NCI-H446 treated with DMSO at 0.1 percent for 48 hours (cell line): ENCODE measurements around the gene DOHH.
"Not testable (repeated sequence)": the region's sequence is repeated elsewhere in the genome, so short reads cannot be mapped to it uniquely, and the experiment has no call there.

Source experiments
- DNase-seq: peaks from one replicate; lab custom pipeline; 2025; lab: John Stamatoyannopoulos, UW

DOHH gene

DNA sequence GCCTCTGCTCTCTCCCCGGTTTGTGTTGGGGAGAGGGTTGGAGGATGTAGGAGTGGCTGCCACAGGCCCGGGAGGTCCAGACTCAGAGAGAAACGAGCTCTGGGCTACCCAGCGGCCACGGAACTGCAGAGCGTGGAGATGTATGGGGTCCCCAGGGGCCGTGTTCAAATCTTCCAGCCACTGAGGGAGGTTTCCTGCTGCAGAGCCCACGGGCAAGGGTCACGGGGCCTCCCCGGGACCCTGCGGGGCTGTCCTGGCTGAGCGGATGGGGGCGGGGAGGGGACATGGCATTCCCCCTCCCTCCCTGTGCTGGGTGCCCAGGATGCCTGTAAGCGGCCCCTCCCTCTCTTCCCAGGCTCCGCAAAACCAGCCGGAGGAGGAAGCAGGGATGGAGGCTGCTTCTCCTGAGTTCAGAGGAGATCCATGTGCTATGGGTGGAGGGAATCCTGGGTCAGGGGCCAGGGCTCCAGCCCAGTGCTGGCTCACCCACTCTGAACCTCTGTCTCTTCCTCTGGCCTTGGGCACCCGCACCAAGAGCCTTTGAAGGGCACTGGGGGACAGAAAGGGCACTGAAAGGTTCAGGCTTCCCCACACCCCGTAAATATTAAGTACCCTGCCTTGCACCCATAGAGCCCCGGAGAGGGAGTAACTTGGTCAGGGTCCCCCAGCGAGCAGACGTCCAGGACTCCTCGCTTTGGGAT lies 42.8 kb downstream of the DOHH start:
- no peak for DNase-seq

DNA sequence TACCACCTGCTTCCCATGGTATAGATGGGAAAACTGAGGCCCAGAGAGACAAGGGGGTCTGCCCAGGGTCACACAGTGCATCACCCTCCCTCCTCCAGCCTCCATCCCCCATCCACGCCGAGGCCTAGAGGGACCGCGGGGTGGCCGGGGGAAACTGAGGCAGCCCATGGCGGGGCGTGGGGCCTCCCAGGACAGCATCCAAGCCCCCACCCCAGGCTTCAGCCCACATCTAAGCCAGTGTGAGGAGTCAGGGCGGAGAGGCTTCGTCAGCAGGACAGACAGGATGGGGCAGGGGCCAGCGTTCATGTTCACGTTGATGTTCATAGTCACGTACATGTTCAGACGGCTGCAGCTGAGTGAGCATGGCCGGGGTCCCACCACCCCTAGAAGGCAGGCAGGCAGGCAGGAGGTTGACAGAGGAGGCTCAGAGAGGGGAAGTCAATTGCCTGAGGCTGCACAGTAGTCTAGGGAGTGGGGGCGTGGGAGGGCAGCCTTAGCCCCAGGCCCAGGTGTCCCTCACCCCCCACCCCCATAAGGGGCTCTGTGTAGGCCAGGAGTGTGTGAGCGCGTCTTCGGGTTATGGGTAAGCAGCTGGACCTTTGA lies 43.4 kb downstream of the DOHH start:
- DNase-seq: no peak

GRCh38 chr19:3455960-3456601 lies 44.4 kb downstream of the DOHH start:
- DNase-seq: no peak

- DNase-seq: no peak
These were observed 45.0 kb downstream of the DOHH start for GRCh38 chr19:3455393-3455955.

GRCh38 chr19:3454656-3455392 lies 45.6 kb downstream of the DOHH start:
- DNase-seq: no peak

- no peak for DNase-seq
These were observed 46.6 kb downstream of the DOHH start for GRCh38 chr19:3453840-3454239.

- DNase-seq: not testable (repeated sequence)
These were observed 47.6 kb downstream of the DOHH start for GRCh38 chr19:3452942-3453214.

GRCh38 chr19:3452171-3452941 lies 48.1 kb downstream of the DOHH start:
- DNase-seq: no peak

GRCh38 chr19:3451451-3451866 lies 49.0 kb downstream of the DOHH start:
- DNase-seq: no peak

DNA sequence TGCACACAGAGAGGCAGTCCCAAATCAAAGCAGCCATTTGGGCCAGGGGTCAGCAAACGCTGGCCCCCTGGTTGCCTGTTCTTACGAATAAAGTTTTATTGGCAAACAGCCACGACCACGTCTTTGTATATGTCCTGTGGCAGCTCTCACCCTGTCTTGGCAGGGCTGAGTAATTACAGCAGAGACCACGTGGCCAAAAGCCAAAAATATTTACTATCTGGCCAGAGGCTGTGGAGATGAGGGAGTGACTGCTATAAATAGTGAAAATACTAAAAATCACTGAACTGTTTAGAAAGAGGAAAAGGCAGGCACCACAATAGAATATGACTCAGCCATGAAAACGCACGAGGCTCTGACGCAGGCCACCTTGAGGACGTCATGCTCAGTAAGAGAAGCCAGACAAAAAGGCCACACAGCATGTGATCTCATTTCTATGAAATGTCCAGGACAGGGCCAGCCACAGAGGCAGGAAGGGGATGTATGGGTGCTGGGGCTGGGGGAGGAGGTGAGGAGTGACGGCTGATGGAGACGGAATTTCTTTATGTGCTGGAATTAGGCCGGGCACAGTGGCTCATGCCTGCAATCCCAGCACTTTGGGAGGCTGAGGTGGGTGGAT lies 49.6 kb downstream of the DOHH start:
- peak; percentile 91 for DNase-seq

GRCh38 chr19:3448616-3449334 lies 51.7 kb downstream of the DOHH start:
- no peak for DNase-seq

DNA sequence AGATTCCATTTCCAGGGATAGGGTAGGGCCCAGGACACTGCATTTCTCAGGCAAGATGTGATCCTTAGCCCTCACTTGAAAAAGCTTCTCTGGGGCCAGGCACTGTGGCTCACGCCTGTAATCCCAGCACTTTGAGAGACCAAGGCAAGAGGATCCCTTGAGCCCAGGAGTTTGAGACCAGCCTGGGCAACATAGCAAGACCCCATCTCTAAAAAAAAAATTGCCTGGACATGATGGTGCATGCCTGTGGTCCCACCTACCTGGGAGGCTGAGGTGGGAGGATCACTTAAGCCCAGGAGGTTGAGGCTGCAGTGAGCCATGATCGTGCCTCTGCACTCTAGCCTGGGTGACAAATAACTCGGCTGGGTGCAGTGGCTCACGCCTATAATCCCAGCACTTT lies 53.8 kb downstream of the DOHH start:
- not testable (repeated sequence) for DNase-seq

DNA sequence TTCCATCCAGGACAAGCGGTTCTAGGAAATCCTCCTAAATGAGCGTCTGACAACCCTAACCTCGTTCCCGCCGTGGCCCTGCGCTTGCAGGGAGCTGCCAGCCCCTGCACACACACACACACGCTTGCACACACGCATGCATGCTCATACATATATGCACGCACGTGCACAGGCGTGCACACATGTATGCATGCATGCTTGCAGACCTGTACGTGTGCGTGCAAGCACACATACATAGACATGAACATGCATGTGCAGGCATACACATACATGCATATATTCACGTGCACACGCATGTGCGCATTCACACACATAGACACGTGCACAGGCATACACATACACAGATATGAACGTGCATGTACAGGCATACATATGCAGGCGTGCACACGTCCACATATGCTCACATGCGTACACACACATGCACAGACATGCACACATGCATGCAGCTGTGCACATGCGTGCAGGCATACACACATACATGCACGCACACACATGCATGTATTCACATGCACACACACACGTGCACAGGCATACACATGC lies 55.7 kb downstream of the DOHH start:
- DNase-seq: no peak

DNA sequence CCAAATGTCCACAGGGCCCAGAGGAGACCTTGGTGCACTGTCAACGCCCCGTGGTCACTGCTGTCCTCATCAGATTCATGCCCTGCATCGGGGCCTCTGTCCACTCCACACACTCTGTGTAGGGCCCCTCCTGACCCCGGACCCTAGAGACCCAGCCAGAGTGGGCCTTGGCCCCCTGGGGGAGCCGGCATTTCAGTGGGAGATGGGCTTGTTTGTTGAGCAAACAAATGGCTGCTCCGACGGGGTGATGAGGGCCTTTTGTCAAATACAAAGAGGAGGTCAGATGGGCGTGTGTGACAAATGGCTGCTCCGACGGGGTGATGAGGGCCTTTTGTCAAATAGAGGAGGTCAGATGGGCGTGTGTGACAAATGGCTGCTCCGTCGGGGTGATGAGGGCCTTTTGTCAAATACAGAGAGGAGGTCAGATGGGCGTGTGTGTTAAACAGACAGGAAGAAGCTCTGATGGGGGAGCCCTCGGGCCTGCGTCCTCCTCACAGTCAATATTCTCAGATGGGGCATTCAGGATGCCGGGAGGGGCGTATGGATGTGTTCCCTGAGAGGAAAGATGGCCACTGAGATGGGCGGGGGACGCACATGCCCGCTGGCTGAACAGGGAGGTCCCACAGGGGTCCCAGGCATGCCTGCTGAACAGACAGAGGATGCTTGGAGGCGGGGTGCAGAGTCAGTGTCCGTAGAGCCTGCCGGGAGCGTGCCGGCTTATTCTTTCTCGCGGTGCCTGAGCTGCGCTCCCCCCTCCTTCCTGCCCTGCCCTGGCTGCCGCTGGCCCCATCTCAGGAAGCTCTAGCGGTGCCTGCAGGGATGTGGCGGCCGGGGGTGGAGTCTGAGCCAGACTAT lies 56.4 kb downstream of the DOHH start:
- DNase-seq: no peak

DNA sequence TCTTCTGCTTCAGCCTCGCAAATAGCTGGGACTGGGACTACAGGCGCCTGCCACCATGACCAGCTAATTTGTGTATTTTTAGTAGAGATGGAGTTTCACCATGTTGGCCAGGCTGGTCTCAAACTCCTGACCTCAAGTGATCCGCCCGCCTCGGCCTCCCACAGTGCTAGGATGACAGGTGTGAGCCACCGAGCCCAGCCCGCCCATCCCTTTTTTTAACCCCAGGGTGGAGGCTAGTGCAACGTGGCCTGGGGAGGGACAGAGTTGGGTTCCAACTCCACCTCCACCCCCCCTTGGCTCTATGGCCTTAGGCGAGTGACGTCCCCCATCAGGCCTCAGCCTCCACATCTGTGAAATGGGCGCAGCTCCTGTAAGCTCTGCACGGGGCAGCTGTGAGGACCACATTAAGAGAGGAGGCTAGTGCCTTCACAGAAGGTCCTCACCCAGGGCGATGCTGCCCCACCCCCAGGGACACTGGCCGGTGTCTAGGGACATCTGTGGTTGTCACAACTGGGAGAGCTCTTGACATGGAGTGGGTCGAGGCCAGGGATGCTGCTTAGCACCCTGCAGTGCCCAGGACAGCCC lies 57.9 kb downstream of the DOHH start:
- DNase-seq: no peak

DNA sequence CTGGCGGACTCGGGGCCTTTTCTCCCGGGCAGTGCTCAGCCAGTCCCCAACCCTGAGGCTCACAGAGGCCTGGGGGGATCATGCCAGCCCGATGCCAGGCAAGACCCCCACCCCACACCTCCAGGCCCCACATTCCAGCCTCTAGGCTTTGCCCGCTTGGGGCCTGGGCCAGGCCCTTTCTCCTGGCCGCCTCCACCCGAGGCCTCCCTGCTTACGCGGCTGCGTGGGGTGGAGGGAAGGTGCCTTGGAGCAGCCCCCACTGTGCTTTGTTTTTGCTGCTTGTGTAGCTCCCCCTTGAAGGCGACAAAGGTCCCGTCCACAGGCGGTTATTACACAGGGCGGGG lies 58.5 kb downstream of the DOHH start:
- no peak for DNase-seq

DNA sequence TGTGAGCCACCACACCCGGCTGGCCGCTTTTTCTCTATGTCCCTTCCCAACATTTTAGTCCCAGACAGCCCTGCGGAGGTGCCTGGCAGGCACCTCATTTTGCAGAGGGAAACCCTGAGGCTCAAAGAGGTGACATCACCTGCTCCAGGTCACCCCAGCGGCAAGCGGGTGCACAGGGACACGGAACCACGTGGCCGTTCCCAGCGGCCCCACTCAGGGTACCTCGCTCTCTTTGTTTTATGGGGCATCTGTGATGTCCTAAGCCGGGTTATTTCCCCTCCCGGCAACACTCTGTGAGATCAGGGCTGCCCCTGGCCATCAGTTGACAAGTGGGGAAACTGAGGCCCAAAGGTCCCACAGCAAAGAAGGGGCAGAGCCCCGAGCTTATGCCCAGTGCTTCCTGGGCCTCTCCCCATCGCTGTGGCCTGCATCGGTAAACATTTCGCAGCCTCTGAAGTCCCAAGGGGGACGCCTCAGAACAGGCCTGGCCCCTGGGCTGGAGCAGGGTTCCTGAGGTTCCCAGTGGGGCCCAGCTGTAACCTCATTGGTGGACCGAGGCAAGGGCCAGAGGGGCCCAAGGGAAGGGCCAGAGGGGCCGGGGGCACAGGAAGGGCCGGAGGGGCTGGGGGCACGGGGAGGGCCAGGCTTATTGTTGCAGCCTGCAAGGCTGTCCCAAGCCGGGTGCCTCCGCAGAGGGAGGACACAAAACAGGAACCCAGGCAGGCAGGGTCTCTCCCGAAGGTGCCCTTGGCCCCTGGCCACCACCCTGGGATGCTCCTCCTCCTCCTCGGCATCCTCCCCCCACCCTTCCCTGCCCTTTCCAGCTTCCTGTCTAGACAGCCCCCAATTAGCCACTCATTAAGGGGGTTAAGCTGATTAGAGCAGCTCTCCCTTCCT lies 59.1 kb downstream of the DOHH start:
- DNase-seq: no peak
